Keratinocyte (primary cell): Measurements from ENCODE around the gene MS4A7. TPM values are rescaled to one million over a fixed set of nuclear protein-coding genes. Genes with fewer than 3 reads are reported as not detected.

Experiments
- DNase-seq: peaks from one replicate; pipeline ENCODE4 v3.0.0-alpha.2; 2011; ENCODE audit warnings: low read depth, missing footprints, low spot score
- FAIRE-seq: peaks from 2 replicates; lab custom pipeline; 2011; peaks lifted over from hg19 to GRCh38; lab: Jason Lieb, UNC
- H2AFZ ChIP-seq: 2 replicates; pipeline ENCODE4 v1.6.0; 2012; ENCODE audit warnings: low read length, control low read depth, inconsistent platforms; ENCODE audit not compliant: control insufficient read depth
- H3K27ac ChIP-seq: 2 replicates; pipeline ENCODE4 v1.5.1; 2011; ENCODE audit warnings: low read length; ENCODE audit not compliant: control insufficient read depth, insufficient read depth
- H3K27me3 ChIP-seq: 3 replicates; pipeline ENCODE4 v1.6.0; 2011; ENCODE audit warnings: low read length; ENCODE audit not compliant: control insufficient read depth, insufficient read depth; ENCODE audit errors: extremely low read depth
- H3K36me3 ChIP-seq, 2 experiments: 2 replicates in 1 of 2; 3 replicates in 1 of 2; pipeline ENCODE4 v1.5.1; 2011; ENCODE audit warnings: low read length in 2 of 2, mild to moderate bottlenecking in 1 of 2; ENCODE audit not compliant: control insufficient read depth in 2 of 2, insufficient read depth in 2 of 2; ENCODE audit errors: extremely low read depth in 1 of 2
- H3K4me1 ChIP-seq: 3 replicates; pipeline ENCODE4 v1.5.1; 2011; ENCODE audit warnings: low read length; ENCODE audit not compliant: control insufficient read depth, insufficient read depth; ENCODE audit errors: extremely low read depth
- H3K4me2 ChIP-seq: 3 replicates; pipeline ENCODE4 v1.6.0; 2011; ENCODE audit warnings: low read depth, low read length; ENCODE audit not compliant: control insufficient read depth, insufficient read depth; ENCODE audit errors: extremely low read depth
- H3K4me3 ChIP-seq, 3 experiments: fragments of 200-600 bp in 1 of 3; sonication (generic) in 1 of 3; 2 replicates in 2 of 3; 3 replicates in 1 of 3; pipeline ENCODE4 v1.5.1; 2011 to 2016; ENCODE audit warnings: low read length in 3 of 3, mild to moderate bottlenecking in 3 of 3, control low read depth in 2 of 3, inconsistent platforms in 1 of 3, low read depth in 1 of 3, mixed read lengths in 1 of 3, mixed run types in 1 of 3, moderate library complexity in 1 of 3; ENCODE audit not compliant: control insufficient read depth in 2 of 3, insufficient read depth in 2 of 3; ENCODE audit errors: extremely low read depth in 1 of 3
- H3K79me2 ChIP-seq: 2 replicates; pipeline ENCODE4 v1.6.0; 2012; ENCODE audit warnings: low read length; ENCODE audit not compliant: control insufficient read depth, insufficient read depth
- H3K9ac ChIP-seq: 3 replicates; pipeline ENCODE4 v1.6.0; 2011; ENCODE audit warnings: low read length; ENCODE audit not compliant: control insufficient read depth, insufficient read depth; ENCODE audit errors: extremely low read depth
- H3K9me1 ChIP-seq: 3 replicates; pipeline ENCODE4 v1.6.0; 2011; ENCODE audit warnings: low read length; ENCODE audit not compliant: control insufficient read depth, insufficient read depth; ENCODE audit errors: extremely low read depth
- H3K9me3 ChIP-seq: 2 replicates; pipeline ENCODE4 v1.5.1; 2012; ENCODE audit warnings: low read depth, low read length; ENCODE audit not compliant: control insufficient read depth
- H4K20me1 ChIP-seq: 3 replicates; pipeline ENCODE4 v1.6.0; 2011; ENCODE audit warnings: low read length; ENCODE audit not compliant: control insufficient read depth, insufficient read depth; ENCODE audit errors: extremely low read depth
- EZH2 ChIP-seq: IDR thresholded peaks from one replicate; pipeline ENCODE4 v1.6.1; 2012; ENCODE audit warnings: inconsistent platforms, mild to moderate bottlenecking, low read length, moderate library complexity
- dilution Hi-C: fragments of 300-500 bp; cut with MboI; formaldehyde crosslinking; loops from one replicate; pipeline ENCODE4 v1.7.0; 2020; ENCODE audit warnings: low sequenced_read_pairs; ENCODE audit not compliant: extremely low pct_ligation_motif_present
- polyA plus RNA-seq, 5 experiments: library from polyadenylated mRNA; depleted of rRNA in 3 of 5; stranded (reverse) in 3 of 5; stranded (forward) in 1 of 5; unstranded in 1 of 5; fragments of >200 nt; gene quantifications; 1 replicate in 1 of 5; 2 replicates in 3 of 5; 3 replicates in 1 of 5; pipeline versions ENCODE4 v1.2.1 to v1.2.3, GENCODE V29; 2011 to 2012; ENCODE audit warnings: missing spikeins in 2 of 5, low read depth in 1 of 5, low replicate concordance in 1 of 5
- TF ChIP-seq, protein P1 (sequence below), 3 experiments: IDR thresholded peaks in 1 of 3; conservative IDR thresholded peaks in 1 of 3; optimal IDR thresholded peaks in 1 of 3; 2 replicates in 2 of 3; 3 replicates in 1 of 3; pipeline versions ENCODE3 to v1.5.1; 2011; ENCODE audit warnings: low read length in 3 of 3, mild to moderate bottlenecking in 3 of 3, moderate library complexity in 2 of 3, control low read depth in 1 of 3, inconsistent platforms in 1 of 3; ENCODE audit not compliant: insufficient read depth in 2 of 3; ENCODE audit errors: extremely low read depth in 1 of 3

MS4A7 gene
- polyA plus RNA-seq, 1 donor (not counting 4 experiments of a cell fraction or from before 2014, with no cell fraction given), result not detected

DNA sequence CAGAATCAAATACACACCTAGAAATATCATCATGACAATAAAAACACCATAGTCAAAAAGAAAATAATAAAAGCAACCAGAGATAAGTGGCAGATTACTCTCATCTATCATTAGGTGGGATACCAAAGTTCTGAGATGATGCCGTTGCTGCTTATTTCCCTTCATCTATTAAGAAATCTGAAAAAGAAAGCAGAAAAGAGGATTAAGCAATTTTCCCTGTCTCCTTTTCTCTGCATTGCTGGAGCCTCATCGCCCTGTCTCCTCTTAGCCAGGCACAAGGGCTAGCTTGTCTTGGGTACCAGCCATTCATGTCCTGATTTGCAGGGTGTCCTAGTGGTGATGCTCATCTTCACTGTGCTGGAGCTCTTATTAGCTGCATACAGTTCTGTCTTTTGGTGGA lies 14.0 kb downstream of the MS4A7 start:
- no peaks in the 10 kb centered on the region for H3K79me2 ChIP-seq
- H3K9me3 ChIP-seq, result no peaks in the 10 kb centered on the region
- H3K4me2 ChIP-seq, result no peak overlapping the region
- no peak overlapping the region for H3K4me3 ChIP-seq
- no peaks in the 10 kb centered on the region for H3K9me1 ChIP-seq
- DNase-seq (no peak), FAIRE-seq (no peak)
- no peaks in the 10 kb centered on the region for H4K20me1 ChIP-seq
- TF ChIP-seq, protein P1, sequence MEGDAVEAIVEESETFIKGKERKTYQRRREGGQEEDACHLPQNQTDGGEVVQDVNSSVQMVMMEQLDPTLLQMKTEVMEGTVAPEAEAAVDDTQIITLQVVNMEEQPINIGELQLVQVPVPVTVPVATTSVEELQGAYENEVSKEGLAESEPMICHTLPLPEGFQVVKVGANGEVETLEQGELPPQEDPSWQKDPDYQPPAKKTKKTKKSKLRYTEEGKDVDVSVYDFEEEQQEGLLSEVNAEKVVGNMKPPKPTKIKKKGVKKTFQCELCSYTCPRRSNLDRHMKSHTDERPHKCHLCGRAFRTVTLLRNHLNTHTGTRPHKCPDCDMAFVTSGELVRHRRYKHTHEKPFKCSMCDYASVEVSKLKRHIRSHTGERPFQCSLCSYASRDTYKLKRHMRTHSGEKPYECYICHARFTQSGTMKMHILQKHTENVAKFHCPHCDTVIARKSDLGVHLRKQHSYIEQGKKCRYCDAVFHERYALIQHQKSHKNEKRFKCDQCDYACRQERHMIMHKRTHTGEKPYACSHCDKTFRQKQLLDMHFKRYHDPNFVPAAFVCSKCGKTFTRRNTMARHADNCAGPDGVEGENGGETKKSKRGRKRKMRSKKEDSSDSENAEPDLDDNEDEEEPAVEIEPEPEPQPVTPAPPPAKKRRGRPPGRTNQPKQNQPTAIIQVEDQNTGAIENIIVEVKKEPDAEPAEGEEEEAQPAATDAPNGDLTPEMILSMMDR (optimal IDR thresholded peaks at IDR 0.05 in 1 of 3, IDR thresholded peaks at IDR 0.05 in 1 of 3, conservative IDR thresholded peaks at IDR 0.05 in 1 of 3; ENCODE audit: extremely low read depth in 1 of 3, insufficient read depth in 2 of 3, low read length in 3 of 3), result no peak
- TF ChIP-seq EZH2, result no peak
- no peak overlapping the region for H3K27ac ChIP-seq
- dilution Hi-C loops, result no loop called here
- H3K9ac ChIP-seq, result no peak overlapping the region
- H2AFZ ChIP-seq, result no peak overlapping the region
- H3K36me3 ChIP-seq, result no peaks in the 10 kb centered on the region
- H3K4me1 ChIP-seq, result no peaks in the 10 kb centered on the region
- no peaks in the 10 kb centered on the region for H3K27me3 ChIP-seq

DNA sequence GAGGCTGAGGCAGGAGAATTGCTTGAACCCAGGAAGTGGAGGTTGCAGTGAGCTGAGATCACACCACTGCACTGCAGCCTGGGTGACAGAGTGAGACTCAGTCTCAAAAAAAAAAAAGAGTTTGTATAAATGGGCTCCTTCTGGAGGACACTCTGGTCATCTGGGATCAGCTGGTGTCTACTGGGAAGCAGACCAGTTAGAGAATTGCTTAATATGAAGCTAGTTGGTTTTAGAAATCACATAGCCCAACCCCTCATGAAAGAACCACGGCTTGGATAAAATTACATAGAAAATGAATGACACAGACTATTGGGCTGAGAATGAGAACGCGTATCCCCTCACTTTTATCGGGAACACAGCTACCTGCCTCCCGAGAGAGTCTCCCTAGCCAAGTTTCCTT lies 14.7 kb downstream of the MS4A7 start:
- TF ChIP-seq, protein P1 (optimal IDR thresholded peaks at IDR 0.05 in 1 of 3, IDR thresholded peaks at IDR 0.05 in 1 of 3, conservative IDR thresholded peaks at IDR 0.05 in 1 of 3; ENCODE audit: extremely low read depth in 1 of 3, insufficient read depth in 2 of 3, low read length in 3 of 3), result no peak
- TF ChIP-seq EZH2, result no peak
- Histone ChIP-seq H3K27me3 (no peaks in the 10 kb centered on the region), H2AFZ (no peak overlapping the region), H3K9me3 (no peaks in the 10 kb centered on the region), H3K4me1 (no peaks in the 10 kb centered on the region), H3K27ac (no peak overlapping the region), H3K36me3 (no peaks in the 10 kb centered on the region), H3K4me3 (no peak overlapping the region), H3K4me2 (no peak overlapping the region), H3K9me1 (no peaks in the 10 kb centered on the region), H3K79me2 (no peaks in the 10 kb centered on the region), H4K20me1 (no peaks in the 10 kb centered on the region), H3K9ac (no peak overlapping the region)
- no peak for DNase-seq
- dilution Hi-C loops, result no loop called here
- FAIRE-seq, result no peak
